Activated CD4-positive, alpha-beta T cell treated with anti-CD3 and anti-CD28 coated beads, Interleukin-2, amount 10 ng/mL, durations not matched to agents 7 days and 5 days (primary cell): ENCODE results near the gene PPP1R2B. TPM values are rescaled to one million over a fixed set of nuclear protein-coding genes. Genes with fewer than 3 reads are reported as not detected.
"Not testable (repeated sequence)": the region's sequence is repeated elsewhere in the genome, so short reads cannot be mapped to it uniquely, and the experiment has no call there.

Experiments
- CTCF ChIA-PET: fragments of 350-600 bp; sonication (Branson Sonifier 250); formaldehyde crosslinking; loops from one replicate; lab custom pipeline; 2021; ENCODE audit warnings: antibody characterized with exemption; lab: Charles Lee
- POLR2A ChIA-PET: fragments of 350-600 bp; sonication (Branson Sonifier 250); formaldehyde crosslinking; loops from one replicate; lab custom pipeline; 2021; ENCODE audit warnings: antibody characterized with exemption; lab: Charles Lee
- DNase-seq: peaks from one replicate; pipeline ENCODE4 v3.0.0-alpha.2; 2020
- H3K27ac Mint-ChIP-seq: one replicate; pipeline ENCODE4 v1.8.0; 2021; ENCODE audit warnings: mild to moderate bottlenecking, moderate library complexity, mixed read lengths
- H3K27me3 Mint-ChIP-seq: one replicate; pipeline ENCODE4 v1.8.0; 2021; ENCODE audit warnings: mixed read lengths
- H3K36me3 Mint-ChIP-seq: one replicate; pipeline ENCODE4 v1.8.0; 2021; ENCODE audit warnings: low read depth, mixed read lengths
- H3K4me1 Mint-ChIP-seq: one replicate; pipeline ENCODE4 v1.8.0; 2021; ENCODE audit warnings: mixed read lengths
- H3K4me3 Mint-ChIP-seq: one replicate; pipeline ENCODE4 v1.8.0; 2021; ENCODE audit warnings: mild to moderate bottlenecking, moderate library complexity, mixed read lengths
- H3K9me3 Mint-ChIP-seq: one replicate; pipeline ENCODE4 v1.8.0; 2021; ENCODE audit warnings: mixed read lengths
- total RNA-seq, 2 experiments: library from RNA; stranded (reverse); gene quantifications; one replicate each; pipeline ENCODE4 v1.2.3, GENCODE V29; 2021

The PPP1R2B gene
- total RNA-seq, 2 experiments from 2014 or later = 0.17 TPM; not detected in 1

- H3K9me3 Mint-ChIP-seq = no peaks in the 10 kb centered on the region
- H3K4me1 Mint-ChIP-seq = peaks cover 6% of the 10 kb centered on the region
- peak; percentile 16 for DNase-seq
- POLR2A ChIA-PET = no interaction called here
- H3K27me3 Mint-ChIP-seq = peaks cover 13% of the 10 kb centered on the region
- H3K27ac Mint-ChIP-seq = no peak overlapping the region
- H3K36me3 Mint-ChIP-seq = no peaks in the 10 kb centered on the region
- CTCF ChIA-PET = interaction anchor here (0.6 to 1.3 kb wide), 4 partner anchors 11 to 192 kb away, joined by 3 read pairs; no protein-coding TSS in a partner anchor
- H3K4me3 Mint-ChIP-seq = no peak overlapping the region
These were observed 14.2 kb upstream of the PPP1R2B start for GRCh38 chr5:156835905-156836304.

GRCh38 chr5:156836846-156837245, 13.2 kb upstream of the PPP1R2B start:
- H3K4me3 Mint-ChIP-seq = no peak overlapping the region
- no peaks in the 10 kb centered on the region for H3K9me3 Mint-ChIP-seq
- peaks cover 12% of the 10 kb centered on the region for H3K27me3 Mint-ChIP-seq
- CTCF ChIA-PET = interaction anchor here (1.1 to 1.3 kb wide), 2 partner anchors 11 to 191 kb away, joined by 3 read pairs; no protein-coding TSS in a partner anchor
- H3K36me3 Mint-ChIP-seq = no peaks in the 10 kb centered on the region
- H3K4me1 Mint-ChIP-seq = peaks cover 6% of the 10 kb centered on the region
- H3K27ac Mint-ChIP-seq = no peak overlapping the region
- DNase-seq = no peak
- POLR2A ChIA-PET = no interaction called here

GRCh38 chr5:156838961-156839360, 11.1 kb upstream of the PPP1R2B start:
- Mint-ChIP-seq H3K4me3 (no peak overlapping the region), H3K36me3 (no peaks in the 10 kb centered on the region), H3K9me3 (no peaks in the 10 kb centered on the region), H3K27me3 (peaks cover 8% of the 10 kb centered on the region), H3K4me1 (peaks cover 6% of the 10 kb centered on the region), H3K27ac (no peak overlapping the region)
- no peak for DNase-seq
- ChIA-PET CTCF (interaction anchor here (0.7 kb wide), 1 partner anchor 77 kb away, joined by 3 read pairs; no protein-coding TSS in a partner anchor), POLR2A (no interaction called here)

- Mint-ChIP-seq H3K4me1 (no peaks in the 10 kb centered on the region), H3K27ac (no peak overlapping the region), H3K27me3 (peaks cover 11% of the 10 kb centered on the region), H3K4me3 (no peak overlapping the region), H3K9me3 (no peaks in the 10 kb centered on the region), H3K36me3 (no peaks in the 10 kb centered on the region)
- ChIA-PET CTCF (interaction anchor here (1.0 to 1.2 kb wide), 2 partner anchors 22 to 36 kb away, joined by 3 read pairs; no protein-coding TSS in a partner anchor), POLR2A (no interaction called here)
- DNase-seq = no peak
These were observed 8.4 kb upstream of the PPP1R2B start for GRCh38 chr5:156841737-156842136.

GRCh38 chr5:156846914-156847313, 3.2 kb upstream of the PPP1R2B start:
- ChIA-PET CTCF (interaction anchor here (0.6 to 1.6 kb wide), 6 partner anchors 11 to 396 kb away, joined by 3 to 4 read pairs (median 4); no protein-coding TSS in a partner anchor), POLR2A (no interaction called here)
- Mint-ChIP-seq H3K27me3 (peaks cover 37% of the 10 kb centered on the region), H3K4me3 (no peak overlapping the region), H3K36me3 (peaks cover 2% of the 10 kb centered on the region), H3K4me1 (no peaks in the 10 kb centered on the region), H3K27ac (no peak overlapping the region), H3K9me3 (peaks cover 8% of the 10 kb centered on the region)
- DNase-seq = no peak

GRCh38 chr5:156848447-156848846, 1.6 kb upstream of the PPP1R2B start:
- H3K4me1 Mint-ChIP-seq, H3K27ac Mint-ChIP-seq, DNase-seq, H3K36me3 Mint-ChIP-seq, H3K4me3 Mint-ChIP-seq, POLR2A ChIA-PET: not testable (repeated sequence)
- CTCF ChIA-PET = interaction anchor here (0.9 to 1.6 kb wide), 3 partner anchors 12 to 340 kb away, joined by 3 to 4 read pairs (median 4); no protein-coding TSS in a partner anchor
- peaks cover 13% of the 10 kb centered on the region for H3K9me3 Mint-ChIP-seq
- H3K27me3 Mint-ChIP-seq = peaks cover 46% of the 10 kb centered on the region

- POLR2A ChIA-PET = no interaction called here
- Mint-ChIP-seq H3K4me3 (no peak overlapping the region), H3K27me3 (peaks cover 60% of the 10 kb centered on the region)
These were observed 1.8 kb downstream of the PPP1R2B start for GRCh38 chr5:156851880-156852279.

GRCh38 chr5:156853055-156853454, 3.0 kb downstream of the PPP1R2B start:
- POLR2A ChIA-PET, H3K36me3 Mint-ChIP-seq, DNase-seq, H3K4me1 Mint-ChIP-seq, H3K4me3 Mint-ChIP-seq, H3K27ac Mint-ChIP-seq: not testable (repeated sequence)
- Mint-ChIP-seq H3K9me3 (peaks cover 16% of the 10 kb centered on the region), H3K27me3 (peaks cover 55% of the 10 kb centered on the region)
- CTCF ChIA-PET = interaction anchor here (1.0 kb wide), 1 partner anchor 17 kb away, joined by 3 read pairs; no protein-coding TSS in a partner anchor

More at GRCh38 chr5:156851880-156852279, 1.8 kb downstream of the PPP1R2B start:
- H3K27ac Mint-ChIP-seq = no peak overlapping the region
- CTCF ChIA-PET = interaction anchor here (0.6 kb wide), 1 partner anchor 84 kb away, joined by 3 read pairs; no protein-coding TSS in a partner anchor
- peaks cover 6% of the 10 kb centered on the region for H3K36me3 Mint-ChIP-seq
- no peak for DNase-seq
- H3K4me1 Mint-ChIP-seq = no peaks in the 10 kb centered on the region
- H3K9me3 Mint-ChIP-seq = peaks cover 16% of the 10 kb centered on the region

- no peak overlapping the region for H3K27ac Mint-ChIP-seq
- ChIA-PET CTCF (interaction anchor here (0.5 to 1.5 kb wide), 5 partner anchors 16 to 273 kb away, joined by 3 to 5 read pairs (median 3); partner anchors contain the start of gene PPP1R2B), POLR2A (interaction anchor here (0.6 kb wide), 1 partner anchor 505 kb away, joined by 9 read pairs; no protein-coding TSS in a partner anchor)
- DNase-seq = no peak
- H3K9me3 Mint-ChIP-seq = peaks cover 12% of the 10 kb centered on the region
- H3K4me3 Mint-ChIP-seq = no peak overlapping the region
- peaks cover 3% of the 10 kb centered on the region for H3K27me3 Mint-ChIP-seq
- peaks cover 17% of the 10 kb centered on the region for H3K4me1 Mint-ChIP-seq
- H3K36me3 Mint-ChIP-seq = peaks cover 8% of the 10 kb centered on the region
These were observed 15.3 kb downstream of the PPP1R2B start for GRCh38 chr5:156865427-156865826.

GRCh38 chr5:156870498-156870839, 20.4 kb downstream of the PPP1R2B start:
- peaks cover 17% of the 10 kb centered on the region for H3K36me3 Mint-ChIP-seq
- H3K4me3 Mint-ChIP-seq = no peak overlapping the region
- peaks cover 11% of the 10 kb centered on the region for H3K4me1 Mint-ChIP-seq
- ChIA-PET CTCF (interaction anchor here (1.3 to 1.6 kb wide), 2 partner anchors 17 to 19 kb away, joined by 3 read pairs; no protein-coding TSS in a partner anchor), POLR2A (no interaction called here)
- DNase-seq = no peak
- peaks cover 22% of the 10 kb centered on the region for H3K9me3 Mint-ChIP-seq
- no peak overlapping the region for H3K27ac Mint-ChIP-seq
- peaks cover 16% of the 10 kb centered on the region for H3K27me3 Mint-ChIP-seq

GRCh38 chr5:156871212-156871611, 21.1 kb downstream of the PPP1R2B start:
- ChIA-PET CTCF (no interaction called here), POLR2A (no interaction called here)
- DNase-seq = no peak
- peaks cover 16% of the 10 kb centered on the region for H3K27me3 Mint-ChIP-seq
- H3K4me3 Mint-ChIP-seq = no peak overlapping the region
- no peak overlapping the region for H3K27ac Mint-ChIP-seq
- H3K4me1 Mint-ChIP-seq = peaks cover 11% of the 10 kb centered on the region
- H3K36me3 Mint-ChIP-seq = peaks cover 17% of the 10 kb centered on the region
- peaks cover 22% of the 10 kb centered on the region for H3K9me3 Mint-ChIP-seq

GRCh38 chr5:156879665-156880285, 29.7 kb downstream of the PPP1R2B start:
- no peak for DNase-seq
- Mint-ChIP-seq H3K4me3 (no peak overlapping the region), H3K27ac (no peak overlapping the region), H3K9me3 (peaks cover 10% of the 10 kb centered on the region), H3K36me3 (peaks cover 5% of the 10 kb centered on the region), H3K4me1 (no peaks in the 10 kb centered on the region), H3K27me3 (peaks cover 17% of the 10 kb centered on the region)
- ChIA-PET CTCF (interaction anchor here (0.9 to 1.5 kb wide), 4 partner anchors 9 to 55 kb away, joined by 3 to 6 read pairs (median 4); no protein-coding TSS in a partner anchor), POLR2A (no interaction called here)

GRCh38 chr5:156883316-156883875, 33.3 kb downstream of the PPP1R2B start:
- no peak for DNase-seq
- peaks cover 27% of the 10 kb centered on the region for H3K27me3 Mint-ChIP-seq

More at GRCh38 chr5:156883316-156883875, 33.3 kb downstream of the PPP1R2B start:
- Mint-ChIP-seq H3K9me3 (peaks cover 10% of the 10 kb centered on the region), H3K27ac (no peak overlapping the region), H3K36me3 (peaks cover 5% of the 10 kb centered on the region), H3K4me1 (no peaks in the 10 kb centered on the region), H3K4me3 (no peak overlapping the region)
- POLR2A ChIA-PET = no interaction called here
- CTCF ChIA-PET = interaction anchor here (1.2 to 1.3 kb wide), 2 partner anchors 39 to 133 kb away, joined by 3 read pairs; no protein-coding TSS in a partner anchor
